Natural killer cell (primary cell): ENCODE data around the gene GFRA4. TPM values are rescaled to one million over a fixed set of nuclear protein-coding genes. Genes with fewer than 3 reads are reported as not detected.
"Not testable (repeated sequence)": the region's sequence is repeated elsewhere in the genome, so short reads cannot be mapped to it uniquely, and the experiment has no call there.

Source experiments
- ATAC-seq, 3 donors: fragments of 150-1000 bp in 2 of 3; fragments of 200-7000 bp in 1 of 3; cut with Tn5 transposase; 1 replicate in 1 of 3; 2 replicates in 2 of 3; pipeline ENCODE4 v1.10.0; 2021; ENCODE audit warnings: mild to moderate bottlenecking in 2 of 3, moderate library complexity in 2 of 3
- DNase-seq, 2 donors: peaks; one replicate each; pipeline versions ENCODE4 v3.0.0 to v3.0.0-alpha.2; 2013 to 2021; ENCODE audit warnings: mixed read lengths in 1 of 2
- H3K27ac ChIP-seq: one replicate; pipeline ENCODE4 v1.5.1; 2013; ENCODE audit warnings: mild to moderate bottlenecking, low read length
- H3K27me3 ChIP-seq: one replicate; pipeline ENCODE4 v1.6.1; 2013; ENCODE audit warnings: low read length; ENCODE audit not compliant: control insufficient read depth, insufficient read depth
- H3K36me3 ChIP-seq: one replicate; pipeline ENCODE4 v1.6.1; 2013; ENCODE audit warnings: low read length; ENCODE audit not compliant: control insufficient read depth, insufficient read depth
- H3K4me1 ChIP-seq: one replicate; pipeline ENCODE4 v1.6.1; 2013; ENCODE audit warnings: low read length; ENCODE audit not compliant: control insufficient read depth, insufficient read depth
- H3K4me3 ChIP-seq: one replicate; pipeline ENCODE4 v1.5.1; 2013; ENCODE audit warnings: low read length
- H3K9me3 ChIP-seq: one replicate; pipeline ENCODE4 v1.6.1; 2013; ENCODE audit warnings: low read length; ENCODE audit not compliant: control insufficient read depth, insufficient read depth
- H3K27ac Mint-ChIP-seq, 2 donors: one replicate each; pipeline ENCODE4 v1.8.0; 2022; ENCODE audit warnings: mild to moderate bottlenecking in 2 of 2, mixed read lengths in 2 of 2, moderate library complexity in 1 of 2
- H3K27me3 Mint-ChIP-seq, 2 donors: one replicate each; pipeline ENCODE4 v1.8.0; 2022; ENCODE audit warnings: low read depth in 2 of 2, mixed read lengths in 2 of 2
- H3K36me3 Mint-ChIP-seq: one replicate; pipeline ENCODE4 v1.8.0; 2022; ENCODE audit warnings: mixed read lengths
- H3K4me1 Mint-ChIP-seq, 2 donors: one replicate each; pipeline ENCODE4 v1.8.0; 2022; ENCODE audit warnings: mixed read lengths in 2 of 2
- H3K4me3 Mint-ChIP-seq: one replicate; pipeline ENCODE4 v1.8.0; 2022; ENCODE audit warnings: mild to moderate bottlenecking, moderate library complexity, mixed read lengths
- H3K9me3 Mint-ChIP-seq, 2 donors: one replicate each; pipeline ENCODE4 v1.8.0; 2022; ENCODE audit warnings: mixed read lengths in 2 of 2
- WGBS: methylation state at CpG from one replicate; pipeline ENCODE4 v1.1.7; 2013; ENCODE audit warnings: missing lambda C conversion rate; ENCODE audit not compliant: insufficient coverage; 5-methylcytosine and 5-hydroxymethylcytosine counted together
- intact Hi-C: fragments of 100-400 bp; cut with micrococcal nuclease; formaldehyde crosslinking; loops from one replicate; pipeline ENCODE4 v1.14.2; 2022
- total RNA-seq, 4 donors: library from RNA; stranded (reverse); fragments of 120-200 nt in 1 of 4; gene quantifications; one replicate each; pipeline versions ENCODE4 v1.2.3 to v1.2.4, GENCODE V29; 2013 to 2022
- TF ChIP-seq, protein P1 (sequence below): fragments of 200-600 bp; IDR thresholded peaks from one replicate; pipeline ENCODE4 v1.8.0; 2022; ENCODE audit warnings: antibody characterized with exemption

Gene GFRA4
- total RNA-seq, 3 donors from 2014 or later (not counting 1 experiment from before 2014, with no cell fraction given), result not detected

DNA sequence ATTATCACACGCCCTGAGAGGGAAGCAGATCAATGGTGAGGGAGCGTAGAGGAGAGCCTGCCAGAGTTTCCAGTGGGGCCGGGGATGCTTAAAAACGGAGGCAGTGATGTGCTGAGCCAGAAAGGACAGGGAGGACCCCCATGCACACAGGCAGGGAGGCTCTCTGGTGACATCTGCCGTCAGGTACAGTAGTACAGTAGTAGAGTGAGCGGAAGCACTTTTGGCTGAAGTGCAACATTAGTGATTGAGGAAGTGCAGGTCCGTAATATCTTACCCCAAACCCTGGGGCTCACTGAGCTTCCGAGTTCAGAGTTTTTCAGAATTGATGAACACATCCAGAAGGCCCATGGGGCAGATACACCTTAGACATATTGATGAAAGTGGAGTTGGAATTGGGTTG lies 42.1 kb downstream of the GFRA4 start:
- Histone ChIP-seq H3K27me3 (no peaks in the 10 kb centered on the region), H3K36me3 (no peaks in the 10 kb centered on the region), H3K9me3 (no peaks in the 10 kb centered on the region), H3K4me3 (no peak overlapping the region), H3K4me1 (no peaks in the 10 kb centered on the region), H3K27ac (no peak overlapping the region)
- no peaks in the 10 kb centered on the region for H3K27me3 Mint-ChIP-seq
- no peaks in the 10 kb centered on the region for H3K36me3 Mint-ChIP-seq
- no peaks in the 10 kb centered on the region for H3K9me3 Mint-ChIP-seq
- no peak overlapping the region for H3K4me3 Mint-ChIP-seq
- WGBS, result 95% methylated on average over 8 of the region's 8 CpGs
- no peak for ATAC-seq
- no peak for DNase-seq
- H3K4me1 Mint-ChIP-seq, result no peaks in the 10 kb centered on the region
- no peak overlapping the region for H3K27ac Mint-ChIP-seq
- intact Hi-C loops, result no loop called here
- TF ChIP-seq, protein P1, sequence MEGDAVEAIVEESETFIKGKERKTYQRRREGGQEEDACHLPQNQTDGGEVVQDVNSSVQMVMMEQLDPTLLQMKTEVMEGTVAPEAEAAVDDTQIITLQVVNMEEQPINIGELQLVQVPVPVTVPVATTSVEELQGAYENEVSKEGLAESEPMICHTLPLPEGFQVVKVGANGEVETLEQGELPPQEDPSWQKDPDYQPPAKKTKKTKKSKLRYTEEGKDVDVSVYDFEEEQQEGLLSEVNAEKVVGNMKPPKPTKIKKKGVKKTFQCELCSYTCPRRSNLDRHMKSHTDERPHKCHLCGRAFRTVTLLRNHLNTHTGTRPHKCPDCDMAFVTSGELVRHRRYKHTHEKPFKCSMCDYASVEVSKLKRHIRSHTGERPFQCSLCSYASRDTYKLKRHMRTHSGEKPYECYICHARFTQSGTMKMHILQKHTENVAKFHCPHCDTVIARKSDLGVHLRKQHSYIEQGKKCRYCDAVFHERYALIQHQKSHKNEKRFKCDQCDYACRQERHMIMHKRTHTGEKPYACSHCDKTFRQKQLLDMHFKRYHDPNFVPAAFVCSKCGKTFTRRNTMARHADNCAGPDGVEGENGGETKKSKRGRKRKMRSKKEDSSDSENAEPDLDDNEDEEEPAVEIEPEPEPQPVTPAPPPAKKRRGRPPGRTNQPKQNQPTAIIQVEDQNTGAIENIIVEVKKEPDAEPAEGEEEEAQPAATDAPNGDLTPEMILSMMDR, result no peak

- Histone ChIP-seq H3K27ac (no peak overlapping the region), H3K4me1 (no peaks in the 10 kb centered on the region), H3K27me3 (no peaks in the 10 kb centered on the region), H3K9me3 (no peaks in the 10 kb centered on the region), H3K4me3 (no peak overlapping the region), H3K36me3 (peaks cover 3% of the 10 kb centered on the region)
- H3K9me3 Mint-ChIP-seq, result no peaks in the 10 kb centered on the region
- H3K4me1 Mint-ChIP-seq, result no peaks in the 10 kb centered on the region
- no peak for DNase-seq
- no peaks in the 10 kb centered on the region for H3K27me3 Mint-ChIP-seq
- no peak for ATAC-seq
- no peak overlapping the region for H3K4me3 Mint-ChIP-seq
- TF ChIP-seq, protein P1, result no peak
- intact Hi-C loops, result no loop called here
- H3K27ac Mint-ChIP-seq, result no peak overlapping the region
- WGBS, result 94% methylated on average over 4 of the region's 4 CpGs
- no peaks in the 10 kb centered on the region for H3K36me3 Mint-ChIP-seq
Observed at GRCh38 chr20:3616250-3616649, 46.9 kb downstream of the GFRA4 start.

DNA sequence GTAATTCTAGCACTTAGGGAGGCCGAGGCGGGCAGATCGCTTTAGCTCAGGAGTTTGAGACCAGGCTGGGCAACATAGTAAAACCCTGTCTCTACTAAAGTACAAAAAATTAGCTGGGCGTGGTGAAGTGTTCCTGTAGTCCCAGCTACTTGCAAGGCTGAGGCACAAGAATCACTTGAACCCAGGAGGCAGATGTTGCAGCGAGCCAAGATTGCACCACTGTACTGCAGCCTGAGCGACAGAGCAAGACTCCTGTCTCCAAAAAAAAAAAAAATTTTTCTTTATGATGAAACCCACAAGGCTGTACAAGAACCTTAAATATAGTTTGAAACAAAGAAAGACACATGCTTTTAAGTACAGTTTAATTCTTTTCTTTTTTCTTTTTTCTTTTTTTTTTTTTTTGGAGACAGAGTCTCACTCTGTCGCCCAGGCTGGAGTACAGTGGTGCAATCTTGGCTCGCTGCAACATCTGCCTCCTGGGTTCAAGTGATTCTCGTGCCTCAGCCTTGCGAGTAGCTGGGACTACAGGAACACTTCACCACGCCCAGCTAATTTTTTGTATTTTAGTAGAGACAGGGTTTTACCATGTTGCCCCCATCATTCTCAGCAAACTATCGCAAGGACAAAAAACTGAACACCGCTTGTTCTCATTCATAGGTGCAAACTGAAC lies 47.9 kb downstream of the GFRA4 start:
- H3K36me3 ChIP-seq, H3K27me3 Mint-ChIP-seq, H3K27ac ChIP-seq, H3K36me3 Mint-ChIP-seq, H3K4me1 Mint-ChIP-seq, DNase-seq, intact Hi-C loops, H3K9me3 ChIP-seq, H3K27ac Mint-ChIP-seq, H3K9me3 Mint-ChIP-seq, H3K4me1 ChIP-seq, H3K4me3 ChIP-seq, H3K4me3 Mint-ChIP-seq, H3K27me3 ChIP-seq, ATAC-seq: not testable (repeated sequence)
- WGBS, result 97% methylated on average over 13 of the region's 13 CpGs

GRCh38 chr20:3614466-3614865 lies 48.7 kb downstream of the GFRA4 start:
- Histone ChIP-seq H3K4me1 (no peaks in the 10 kb centered on the region), H3K27ac (no peak overlapping the region), H3K36me3 (peaks cover 7% of the 10 kb centered on the region), H3K9me3 (no peaks in the 10 kb centered on the region), H3K27me3 (no peaks in the 10 kb centered on the region), H3K4me3 (no peak overlapping the region)
- Mint-ChIP-seq H3K27me3 (no peaks in the 10 kb centered on the region), H3K27ac (no peak overlapping the region), H3K9me3 (no peaks in the 10 kb centered on the region), H3K4me3 (no peak overlapping the region), H3K4me1 (no peaks in the 10 kb centered on the region), H3K36me3 (no peaks in the 10 kb centered on the region)
- TF ChIP-seq, protein P1, result no peak
- 81% methylated on average over 4 of the region's 5 CpGs for WGBS
- intact Hi-C loops, result no loop called here
- ATAC-seq, result no peak
- no peak for DNase-seq
